NCI-H146 (cell line): ENCODE results near the gene SLAMF8.

Experiments
- DNase-seq: peaks from one replicate; lab custom pipeline; 2025; lab: John Stamatoyannopoulos, UW

SLAMF8 gene

GRCh38 chr1:159872891-159873290, 46.2 kb downstream of the SLAMF8 start:
- DNase-seq = no peak

- no peak for DNase-seq
These were observed 47.0 kb downstream of the SLAMF8 start for GRCh38 chr1:159873530-159874143.

GRCh38 chr1:159877695-159878444, 51.2 kb downstream of the SLAMF8 start:
- no peak for DNase-seq

- DNase-seq = no peak
These were observed 52.5 kb downstream of the SLAMF8 start for GRCh38 chr1:159879136-159879535.

- no peak for DNase-seq
These were observed 53.3 kb downstream of the SLAMF8 start for GRCh38 chr1:159879977-159880376.

- no peak for DNase-seq
These were observed 53.8 kb downstream of the SLAMF8 start for GRCh38 chr1:159880430-159880829.

- peak; percentile 89 for DNase-seq
These were observed 55.2 kb downstream of the SLAMF8 start for GRCh38 chr1:159881622-159882526.

- no peak for DNase-seq
These were observed 55.8 kb downstream of the SLAMF8 start for GRCh38 chr1:159882527-159882862.

- DNase-seq = no peak
These were observed 56.5 kb downstream of the SLAMF8 start for GRCh38 chr1:159883134-159883533.

- no peak for DNase-seq
These were observed 57.6 kb downstream of the SLAMF8 start for GRCh38 chr1:159884296-159884695.
